Gastrocnemius medialis (tissue), 4 donors: ENCODE data around the gene DIABLO.

ENCODE experiments used
- POLR2A ChIP-seq, 2 donors: fragments of 450-650 bp; IDR thresholded peaks; one replicate each; pipeline ENCODE4 v1.6.1; 2017; ENCODE audit warnings: antibody characterized with exemption in 2 of 2, mild to moderate bottlenecking in 2 of 2, moderate library complexity in 2 of 2
- TF ChIP-seq, protein P1 (sequence below), 5 experiments: fragments of 450-650 bp in 3 of 5; fragments of 200-600 bp in 2 of 5; sonication (generic) in 2 of 5; IDR thresholded peaks in 4 of 5; conservative IDR thresholded peaks in 1 of 5; 1 replicate in 4 of 5; 2 replicates in 1 of 5; pipeline ENCODE4 v1.5.1; 2016 to 2019; ENCODE audit warnings: antibody characterized with exemption in 5 of 5, mild to moderate bottlenecking in 3 of 5, moderate library complexity in 3 of 5

DNA sequence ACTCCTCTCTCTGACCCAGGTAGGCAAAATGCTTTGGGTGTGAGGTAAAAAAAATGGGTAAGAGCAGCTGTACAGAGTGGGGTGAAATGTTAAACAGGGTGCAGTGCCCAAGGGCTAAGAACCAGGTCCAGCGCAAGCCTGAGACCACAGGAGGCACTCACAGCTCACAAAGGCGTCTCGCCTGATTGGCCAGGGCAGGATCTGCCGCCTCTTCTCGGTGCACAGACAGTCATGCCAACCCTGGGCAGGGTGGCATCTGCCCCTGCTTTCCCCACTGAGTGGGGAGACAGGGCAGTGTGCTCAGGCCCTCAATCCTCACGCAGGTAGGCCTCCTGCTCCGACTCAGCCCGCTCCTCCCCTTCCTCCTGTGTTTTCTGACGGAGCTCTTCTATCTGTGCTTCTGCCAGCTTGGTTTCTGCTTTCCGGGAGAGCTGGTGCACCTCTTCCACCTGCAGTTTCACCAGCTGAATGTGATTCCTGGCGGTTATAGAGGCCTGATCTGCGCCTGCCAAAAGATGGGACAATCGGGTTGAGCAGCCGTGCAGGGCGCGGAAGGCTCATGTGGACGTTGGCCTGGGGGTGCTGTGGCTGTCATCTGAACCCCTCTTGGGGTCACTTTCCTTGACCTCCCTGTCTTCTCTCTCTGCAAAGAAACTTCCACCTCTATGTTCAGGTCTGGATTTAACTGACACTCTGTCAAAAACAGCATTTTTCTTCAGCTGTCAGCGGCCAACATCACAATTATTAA lies 17.6 kb downstream of the DIABLO start:
- TF ChIP-seq, protein P1, sequence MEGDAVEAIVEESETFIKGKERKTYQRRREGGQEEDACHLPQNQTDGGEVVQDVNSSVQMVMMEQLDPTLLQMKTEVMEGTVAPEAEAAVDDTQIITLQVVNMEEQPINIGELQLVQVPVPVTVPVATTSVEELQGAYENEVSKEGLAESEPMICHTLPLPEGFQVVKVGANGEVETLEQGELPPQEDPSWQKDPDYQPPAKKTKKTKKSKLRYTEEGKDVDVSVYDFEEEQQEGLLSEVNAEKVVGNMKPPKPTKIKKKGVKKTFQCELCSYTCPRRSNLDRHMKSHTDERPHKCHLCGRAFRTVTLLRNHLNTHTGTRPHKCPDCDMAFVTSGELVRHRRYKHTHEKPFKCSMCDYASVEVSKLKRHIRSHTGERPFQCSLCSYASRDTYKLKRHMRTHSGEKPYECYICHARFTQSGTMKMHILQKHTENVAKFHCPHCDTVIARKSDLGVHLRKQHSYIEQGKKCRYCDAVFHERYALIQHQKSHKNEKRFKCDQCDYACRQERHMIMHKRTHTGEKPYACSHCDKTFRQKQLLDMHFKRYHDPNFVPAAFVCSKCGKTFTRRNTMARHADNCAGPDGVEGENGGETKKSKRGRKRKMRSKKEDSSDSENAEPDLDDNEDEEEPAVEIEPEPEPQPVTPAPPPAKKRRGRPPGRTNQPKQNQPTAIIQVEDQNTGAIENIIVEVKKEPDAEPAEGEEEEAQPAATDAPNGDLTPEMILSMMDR (IDR thresholded peaks at IDR 0.05 in 4 of 5, conservative IDR thresholded peaks at IDR 0.05 in 1 of 5), result no peak
- TF ChIP-seq POLR2A (IDR thresholded peaks at IDR 0.05), result no peak
